ENCODE measurements around the gene MAST4.

Gene MAST4

GRCh38 chr5:67194166-67194565, 598.0 kb downstream of the MAST4 start:
- DNase-seq (ENCODE audit: insufficient read length, low spot score) (no peak), FAIRE-seq (no peak)

GRCh38 chr5:67195406-67196275, 599.4 kb downstream of the MAST4 start:
- no peak for DNase-seq (ENCODE audit: insufficient read length, low spot score)
- peak; percentile 91 for FAIRE-seq

- FAIRE-seq = no peak
- no peak for DNase-seq (ENCODE audit: insufficient read length, low spot score)
Observed at GRCh38 chr5:67196537-67197059, 600.4 kb downstream of the MAST4 start, which contains the start of gene CD180. Gene CD180, minus strand, starts transcription at chr5:67196799. Its CDS starts 158 bp downstream, at chr5:67196641.

- FAIRE-seq = no peak
- no peak for DNase-seq (ENCODE audit: insufficient read length, low spot score)
Observed at GRCh38 chr5:67197536-67197935, 601.3 kb downstream of the MAST4 start.

DNA sequence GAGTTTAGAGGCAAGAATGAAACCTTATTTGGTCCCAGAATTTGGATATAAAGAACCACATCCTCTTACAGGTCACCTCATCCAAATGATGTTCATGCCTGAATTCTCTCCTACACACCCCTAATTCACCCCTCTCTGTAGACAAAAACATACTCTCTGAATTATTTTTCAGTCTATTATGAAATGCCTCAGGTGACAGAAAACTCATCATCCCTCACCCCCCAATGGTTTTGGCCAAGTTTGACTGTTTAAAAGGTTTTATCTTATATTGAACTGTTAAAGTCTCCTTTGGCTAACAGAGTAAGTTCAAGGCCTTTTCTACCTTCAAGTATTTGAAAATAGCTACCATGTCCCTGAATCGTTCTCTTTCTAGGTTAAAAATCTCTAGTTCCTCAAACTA, 602.7 kb downstream of the MAST4 start:
- DNase-seq (ENCODE audit: insufficient read length, low spot score) (no peak), FAIRE-seq (no peak)

DNA sequence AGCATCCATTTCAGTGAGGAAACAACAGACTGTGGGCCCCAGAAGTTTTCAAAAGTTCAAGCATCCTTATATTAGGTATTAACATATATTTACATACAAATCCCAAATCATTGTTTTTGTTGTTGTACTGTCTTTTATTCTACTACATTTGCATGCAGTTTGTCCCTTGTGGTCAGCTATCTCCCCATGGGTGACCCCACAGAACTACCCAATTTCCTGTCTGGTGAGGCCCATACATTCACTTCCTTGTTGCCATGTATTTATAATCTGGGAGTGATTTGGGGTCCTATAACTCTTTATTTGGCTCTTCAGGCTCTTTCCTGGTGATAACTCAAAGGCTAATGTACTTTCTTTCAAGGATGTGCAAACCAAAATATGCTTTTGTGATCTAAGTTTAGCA, 603.7 kb downstream of the MAST4 start:
- DNase-seq (ENCODE audit: insufficient read length, low spot score) = no peak

GRCh38 chr5:67200809-67201562, 604.8 kb downstream of the MAST4 start:
- DNase-seq (ENCODE audit: insufficient read length, low spot score) = no peak
- peak; percentile 80 for FAIRE-seq

More for the DNA sequence above, 603.7 kb downstream of the MAST4 start:
- FAIRE-seq = peak; percentile 88

- no peak for DNase-seq (ENCODE audit: insufficient read length, low spot score)
- peak; percentile 90 for FAIRE-seq
Observed at GRCh38 chr5:67201897-67202549, 605.8 kb downstream of the MAST4 start.

DNA sequence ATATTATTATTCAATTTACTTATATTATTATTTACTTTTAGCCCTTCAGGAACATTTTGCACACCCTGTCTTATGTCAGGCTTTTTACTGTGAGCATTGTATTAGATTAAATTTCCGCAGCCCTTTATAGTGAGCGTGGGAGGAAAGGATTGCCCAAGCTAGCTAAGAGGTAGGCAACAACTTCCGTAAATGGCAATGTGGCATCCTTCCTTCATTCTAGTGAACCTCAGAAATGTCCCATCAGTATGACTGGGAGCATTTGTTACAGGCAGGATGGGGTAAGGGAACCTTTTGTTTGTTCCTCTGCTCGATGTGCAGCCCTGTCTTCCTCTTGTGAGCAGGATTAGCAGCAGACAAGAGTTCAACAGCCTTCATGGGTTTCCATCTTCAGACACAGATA, 606.6 kb downstream of the MAST4 start:
- peak; percentile 96 for FAIRE-seq
- no peak for DNase-seq (ENCODE audit: insufficient read length, low spot score)

- DNase-seq (ENCODE audit: insufficient read length, low spot score) (no peak), FAIRE-seq (no peak)
Observed at GRCh38 chr5:67203701-67204074, 607.5 kb downstream of the MAST4 start.

GRCh38 chr5:67204821-67205220, 608.6 kb downstream of the MAST4 start:
- DNase-seq (ENCODE audit: insufficient read length, low spot score) (no peak), FAIRE-seq (peak; percentile 65)

DNA sequence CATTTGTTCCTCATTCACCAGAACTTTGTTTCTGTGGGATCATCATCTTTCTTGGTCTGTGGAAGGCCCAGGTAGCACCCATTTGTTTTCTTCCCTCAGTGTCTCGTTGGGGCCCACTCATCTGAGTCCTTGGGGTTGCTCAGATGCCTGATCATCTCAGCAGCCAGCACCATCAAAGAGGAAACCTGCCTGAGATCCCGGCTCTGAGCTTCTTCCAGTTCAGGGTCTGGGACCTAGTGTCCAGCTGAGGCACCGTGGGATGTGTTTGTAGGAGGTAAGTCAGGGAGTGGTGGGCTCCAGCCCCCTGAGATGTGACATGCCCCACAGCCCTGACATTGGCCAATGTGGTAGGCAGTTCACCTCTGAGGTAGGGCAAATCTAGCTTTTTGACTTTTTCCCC, 609.8 kb downstream of the MAST4 start:
- FAIRE-seq = no peak
- no peak for DNase-seq (ENCODE audit: insufficient read length, low spot score)

- FAIRE-seq = no peak
Observed at GRCh38 chr5:67206461-67206860, 610.3 kb downstream of the MAST4 start.

GRCh38 chr5:67206929-67207328, 610.7 kb downstream of the MAST4 start:
- DNase-seq (ENCODE audit: insufficient read length, low spot score) (peak; percentile 47), FAIRE-seq (peak; percentile 97)

More at GRCh38 chr5:67206461-67206860, 610.3 kb downstream of the MAST4 start:
- DNase-seq (ENCODE audit: insufficient read length, low spot score) = no peak

- DNase-seq (ENCODE audit: insufficient read length, low spot score) (no peak), FAIRE-seq (no peak)
Observed at GRCh38 chr5:67208403-67208802, 612.2 kb downstream of the MAST4 start.

DNA sequence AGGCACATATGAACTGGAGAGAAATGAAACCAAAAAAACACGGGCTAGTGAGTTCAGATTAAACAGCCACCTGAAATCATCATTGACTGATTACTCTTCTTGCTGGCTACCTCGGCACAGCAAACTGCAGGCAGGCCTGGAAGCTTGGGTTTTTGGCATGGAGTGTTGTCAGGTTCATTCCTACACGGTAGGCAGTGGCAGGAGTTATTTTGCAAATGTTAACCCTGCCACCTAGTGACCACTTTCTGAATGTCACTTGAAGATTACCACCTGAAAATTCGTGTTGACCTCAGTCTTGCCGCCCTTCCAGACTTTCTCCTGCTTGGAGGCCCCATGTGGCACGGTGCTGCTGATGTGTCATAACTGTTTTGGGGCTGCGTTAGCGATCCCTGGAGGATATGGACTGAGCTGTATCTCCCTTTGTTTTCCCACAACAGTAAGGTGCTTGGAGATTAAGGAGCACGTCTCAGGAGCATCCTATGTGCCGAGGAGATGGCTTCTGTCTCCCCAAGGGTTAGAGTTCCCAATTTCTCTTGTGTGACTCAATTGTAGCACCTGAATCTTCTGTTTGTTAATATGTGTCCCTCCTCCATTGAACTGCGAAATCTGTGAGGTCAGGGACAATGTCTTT, 613.1 kb downstream of the MAST4 start:
- DNase-seq (ENCODE audit: insufficient read length, low spot score) (no peak), FAIRE-seq (peak; percentile 73)

- FAIRE-seq (no peak), DNase-seq (ENCODE audit: insufficient read length, low spot score) (no peak)
Observed at GRCh38 chr5:67211926-67212325, 615.7 kb downstream of the MAST4 start.

GRCh38 chr5:67214036-67214435, 617.8 kb downstream of the MAST4 start:
- DNase-seq (ENCODE audit: insufficient read length, low spot score) (no peak), FAIRE-seq (no peak)

DNA sequence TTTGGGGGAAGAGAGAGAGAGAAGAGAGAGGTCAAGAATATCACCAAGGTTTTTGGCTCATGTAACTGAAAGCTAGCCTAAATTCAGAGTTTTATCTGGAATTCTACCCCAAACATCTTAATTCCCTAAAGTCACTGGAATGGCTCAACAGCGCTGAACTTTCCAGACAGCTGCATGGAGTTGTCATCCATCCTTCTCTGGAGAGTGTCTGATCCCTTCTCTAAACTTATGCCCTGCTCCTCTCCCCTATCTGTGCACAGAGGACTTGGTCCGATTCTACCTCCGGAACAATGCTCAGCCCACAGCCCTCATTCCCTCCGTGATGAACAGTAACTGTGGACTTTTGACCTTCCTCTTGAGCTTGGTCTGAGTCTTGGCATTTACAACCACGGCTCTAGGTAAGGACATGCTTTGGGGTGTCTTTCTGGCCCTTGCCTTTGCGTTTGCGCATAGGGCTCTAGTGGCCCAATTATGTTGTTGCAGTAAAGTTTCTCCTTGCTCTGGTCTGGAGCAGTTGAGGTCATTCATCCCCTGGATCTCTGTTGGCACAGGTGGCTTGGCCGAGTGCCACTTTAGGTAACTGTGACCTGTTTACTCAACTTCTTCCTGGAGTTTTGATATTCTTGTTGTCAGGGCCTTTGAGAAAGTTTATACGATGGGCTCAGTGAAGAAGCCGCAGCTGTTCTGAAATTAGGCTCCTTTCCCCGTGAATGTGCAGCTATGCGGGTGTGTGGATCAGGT, 618.7 kb downstream of the MAST4 start:
- FAIRE-seq (no peak), DNase-seq (ENCODE audit: insufficient read length, low spot score) (no peak)

Measured in GM19239 (cell line).